SIG-M5 treated with dmso at 0.1 percent for 504 hours (cell line): Measurements from ENCODE around the gene CD86.
A peak's percentile ranks its signal among the peaks of the same experiment; 100 is the strongest.

Experiments
- DNase-seq: peaks from one replicate; lab custom pipeline; 2025; ENCODE audit not compliant: unreplicated experiment; lab: John Stamatoyannopoulos, UW

Gene CD86

DNA sequence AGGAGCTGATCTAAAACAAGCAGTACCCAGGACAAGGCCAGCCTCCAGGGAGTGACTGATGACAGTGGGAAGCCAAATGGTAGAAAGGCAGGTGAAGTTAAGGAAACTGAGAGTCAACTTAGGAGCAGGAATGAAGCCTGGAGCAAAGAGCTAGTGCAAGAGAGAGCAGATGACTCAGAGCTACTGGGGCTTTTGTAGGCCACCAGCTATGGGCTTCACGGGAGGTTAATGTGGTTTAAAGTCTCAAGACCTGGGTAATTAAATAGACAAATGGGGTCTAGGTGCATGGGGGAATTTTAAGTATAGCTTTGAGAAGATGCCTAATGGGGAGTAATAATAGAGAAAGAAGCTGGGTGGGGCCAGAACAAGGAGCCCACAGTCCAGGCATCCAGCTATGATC lies 3.1 kb downstream of the CD86 start:
- no peak for DNase-seq

DNA sequence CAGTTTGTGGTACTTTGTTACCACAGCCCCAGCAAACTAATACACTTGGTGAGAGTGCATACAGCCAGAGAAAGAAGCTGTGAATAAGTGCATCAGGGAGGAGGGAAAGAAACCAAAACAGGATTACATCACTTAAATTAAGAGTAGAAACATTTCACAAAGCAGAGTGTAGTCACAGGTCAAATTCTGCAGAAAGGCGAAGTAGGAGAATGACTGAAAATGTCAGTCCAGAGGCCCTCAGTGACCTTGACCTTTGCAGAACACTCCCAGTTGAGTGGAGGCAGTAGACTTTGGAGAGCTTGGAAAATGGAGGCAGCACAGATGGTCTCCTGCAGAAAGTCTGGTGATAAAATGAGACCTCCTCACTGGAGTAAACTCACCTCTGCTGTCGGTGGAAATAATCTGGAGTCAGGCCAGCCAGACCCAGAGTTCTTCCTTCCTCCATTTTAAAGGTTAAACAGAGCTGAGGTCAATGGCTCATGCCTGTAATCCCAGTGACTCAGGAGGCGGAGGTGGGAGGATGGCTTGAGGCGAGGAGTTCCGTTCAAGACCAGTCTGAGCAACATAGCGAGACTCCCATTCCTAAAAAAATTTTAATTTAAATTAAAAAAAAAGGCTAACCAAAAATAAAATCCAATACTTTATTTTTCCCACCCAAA lies 5.0 kb downstream of the CD86 start:
- DNase-seq: no peak

DNA sequence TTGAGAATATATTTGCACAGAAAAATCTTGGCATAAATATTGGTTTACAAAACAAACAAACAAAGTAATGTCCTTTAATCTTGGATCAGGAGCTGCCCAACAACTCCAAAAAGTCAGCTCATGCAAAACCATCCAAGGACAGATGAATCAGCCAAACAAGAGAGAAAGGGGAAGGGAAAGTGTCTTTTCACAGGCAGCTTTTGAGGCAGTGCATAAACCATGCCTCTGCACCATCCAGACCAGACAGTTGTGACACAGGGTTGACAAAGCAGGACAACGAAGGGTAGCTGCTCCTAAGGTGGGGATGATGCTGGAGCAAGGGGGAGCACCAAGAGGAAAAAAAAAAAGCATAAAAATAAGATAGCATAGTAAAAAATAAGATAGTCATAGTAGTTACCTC lies 8.7 kb downstream of the CD86 start:
- peak; percentile 91 for DNase-seq

DNA sequence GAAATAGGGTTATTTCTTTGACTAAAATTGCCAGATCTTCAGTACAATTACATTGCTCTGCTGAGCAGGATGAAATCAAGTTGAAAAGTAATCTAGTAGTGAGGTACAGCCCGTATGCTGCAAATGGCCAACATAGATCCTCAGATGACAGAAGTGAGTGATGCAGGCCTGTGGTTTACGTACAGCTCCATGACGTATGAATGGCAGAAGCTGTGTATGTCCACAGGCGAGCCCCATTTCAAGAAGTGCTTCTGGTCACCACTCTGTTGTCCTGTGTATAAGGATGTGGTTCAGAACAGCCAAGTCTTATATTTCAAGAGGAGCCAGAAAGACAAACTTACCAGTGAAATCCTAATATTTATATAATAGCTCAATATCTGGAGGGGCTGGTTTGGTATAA lies 9.2 kb downstream of the CD86 start:
- no peak for DNase-seq

DNA sequence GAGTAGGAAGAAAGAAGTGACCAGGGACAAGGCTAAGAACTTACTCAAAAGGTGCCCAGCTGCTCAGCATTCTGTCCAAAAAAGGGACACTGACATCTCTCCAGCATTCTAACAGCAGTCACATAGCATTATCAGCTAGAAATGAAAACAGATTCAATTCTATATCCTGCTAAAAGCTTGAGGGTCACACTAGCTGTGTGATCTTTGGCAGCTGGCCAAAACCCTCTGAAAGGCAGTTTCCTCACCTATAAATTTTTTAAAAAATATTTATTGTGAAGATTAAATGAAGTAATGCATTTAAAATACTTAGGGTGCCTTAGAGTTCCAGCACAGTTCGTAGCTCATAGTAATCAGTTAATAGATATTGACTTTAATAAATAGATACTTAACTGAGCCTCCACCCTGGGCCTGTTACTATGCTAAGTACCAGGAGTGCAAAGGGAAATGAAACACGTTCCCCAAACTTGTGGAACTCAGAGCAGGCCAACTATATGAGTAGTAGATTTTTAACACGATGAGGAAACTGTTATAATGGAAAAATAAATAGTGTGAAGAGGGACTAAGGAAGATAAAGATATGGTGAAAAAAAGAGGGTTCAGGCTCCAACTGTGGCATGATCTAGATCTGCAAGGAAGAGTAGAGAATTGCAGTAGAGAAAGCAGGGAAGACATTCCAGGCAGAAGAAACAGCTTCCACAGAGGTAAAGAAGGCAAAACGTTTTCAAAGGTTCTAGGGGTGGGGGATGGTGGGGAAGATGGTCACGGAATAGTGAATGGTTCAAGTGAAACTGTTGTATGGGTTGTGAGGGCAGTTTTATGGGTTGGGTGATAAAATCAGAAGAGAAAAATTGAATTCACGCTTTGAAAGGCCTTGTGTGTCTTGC lies 11.4 kb downstream of the CD86 start:
- peak; percentile 69 for DNase-seq

DNA sequence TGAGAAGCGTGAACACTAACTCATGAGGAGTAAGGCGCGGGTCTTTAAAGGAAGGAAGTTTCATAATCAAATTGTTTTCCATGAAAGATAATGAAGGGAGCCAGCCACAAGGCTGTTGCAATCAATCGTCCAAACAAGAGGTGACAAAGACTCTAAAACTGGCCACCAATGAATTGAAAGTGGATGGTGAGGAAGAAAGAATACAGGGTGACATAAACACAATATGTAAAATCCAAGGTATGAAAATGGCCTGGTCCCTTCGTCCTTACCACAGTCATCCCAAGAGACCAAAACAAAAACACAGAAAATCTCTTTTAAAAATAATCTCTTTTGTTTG lies 12.0 kb downstream of the CD86 start:
- peak; percentile 97 for DNase-seq

DNA sequence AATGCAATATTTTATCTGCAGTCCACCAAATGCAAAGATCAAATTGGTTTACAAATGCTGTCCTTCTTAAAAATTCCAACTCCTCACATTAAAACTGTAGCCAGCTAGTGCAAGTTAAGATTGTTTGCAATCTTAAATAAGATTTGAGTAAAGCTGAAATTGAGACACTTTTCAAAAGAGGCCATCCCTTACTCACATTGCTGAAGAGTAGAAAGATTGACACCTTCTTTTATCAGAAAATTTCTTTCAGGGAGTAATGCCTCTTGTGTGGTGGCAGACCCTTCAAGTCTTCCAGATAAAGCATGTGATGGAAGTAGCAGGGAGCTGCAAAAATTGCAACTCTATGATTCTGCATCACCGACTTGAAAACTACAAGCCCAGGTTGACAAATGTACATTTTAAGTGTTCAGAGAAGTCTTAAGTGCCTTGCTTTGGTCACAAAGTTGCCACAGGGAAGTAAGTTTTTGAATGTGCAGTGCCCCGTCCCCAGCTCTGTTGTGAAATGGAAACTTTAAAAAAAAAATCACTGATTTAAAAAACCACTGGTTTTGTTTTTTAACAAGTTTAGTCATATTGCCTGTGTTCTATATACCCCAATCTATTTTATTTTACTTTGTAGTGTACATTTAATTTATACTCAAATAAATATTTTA lies 12.6 kb downstream of the CD86 start:
- DNase-seq: peak; percentile 81

DNA sequence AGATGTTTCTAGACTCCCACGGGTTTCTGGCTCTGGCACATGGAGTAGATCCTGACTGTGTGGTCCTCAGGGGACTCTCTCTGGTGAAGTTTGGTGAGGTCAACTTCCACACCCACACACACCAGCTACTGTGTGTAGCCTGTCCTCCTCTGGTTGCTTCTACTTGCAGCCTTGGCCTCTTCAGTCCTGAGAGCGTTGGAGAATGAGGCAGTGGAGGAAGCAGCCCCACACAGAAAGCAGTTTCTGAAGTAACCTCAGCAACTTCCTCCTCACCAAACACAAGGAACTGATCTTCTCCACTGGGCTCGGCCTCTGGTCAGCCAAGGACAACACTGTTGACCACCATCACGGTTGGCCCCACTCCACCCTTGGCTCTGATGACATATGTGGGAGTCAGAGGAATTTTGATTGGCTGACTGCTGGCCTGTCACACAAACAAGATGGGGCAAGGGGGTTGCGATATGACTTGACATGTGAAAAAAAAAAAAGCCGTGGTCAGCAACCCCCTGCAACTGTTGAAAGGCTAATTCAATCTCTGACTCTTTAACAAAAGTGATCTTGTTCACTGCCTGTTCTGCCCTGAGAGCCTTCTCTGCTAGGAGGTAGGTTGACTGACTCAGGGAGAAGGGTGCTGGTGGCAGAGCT lies 19.6 kb downstream of the CD86 start:
- DNase-seq: peak; percentile 69

DNA sequence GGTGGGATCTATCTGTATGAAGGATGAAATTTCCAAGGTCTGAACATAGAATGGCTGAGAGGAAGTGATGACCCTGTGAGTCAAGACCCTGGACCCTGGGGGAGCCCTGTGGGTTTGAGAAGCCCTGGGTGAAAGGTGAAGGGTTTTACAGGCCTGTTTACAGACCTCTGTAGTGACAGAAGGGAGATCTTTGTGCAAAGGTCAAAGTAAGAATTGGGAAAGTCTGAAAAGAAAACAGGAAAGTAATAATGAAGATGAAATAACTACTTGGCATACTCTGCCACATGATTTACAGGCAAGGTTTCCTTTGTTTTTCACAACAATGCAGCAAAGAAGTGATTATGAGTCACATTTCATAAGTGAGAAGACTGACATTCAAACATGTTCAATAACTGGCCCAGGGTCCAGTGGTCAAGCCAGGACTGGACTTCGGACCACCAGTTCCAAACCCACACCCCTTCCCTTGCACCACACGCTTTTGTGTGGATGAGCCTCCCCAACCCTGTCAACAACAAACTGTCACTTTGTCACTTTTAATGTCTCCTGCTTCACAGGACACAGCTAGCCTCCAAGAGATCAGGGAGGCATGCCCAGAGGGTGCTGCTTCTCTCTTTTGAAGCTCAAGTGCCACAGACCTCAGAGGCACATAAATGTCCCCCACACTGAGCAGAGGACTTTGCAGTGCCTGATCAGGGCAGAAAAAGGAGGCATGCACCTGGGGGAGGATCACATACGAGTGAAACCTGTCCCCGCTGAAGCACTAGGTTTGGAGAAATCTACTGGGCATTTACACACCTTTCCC lies 21.5 kb downstream of the CD86 start:
- no peak for DNase-seq

DNA sequence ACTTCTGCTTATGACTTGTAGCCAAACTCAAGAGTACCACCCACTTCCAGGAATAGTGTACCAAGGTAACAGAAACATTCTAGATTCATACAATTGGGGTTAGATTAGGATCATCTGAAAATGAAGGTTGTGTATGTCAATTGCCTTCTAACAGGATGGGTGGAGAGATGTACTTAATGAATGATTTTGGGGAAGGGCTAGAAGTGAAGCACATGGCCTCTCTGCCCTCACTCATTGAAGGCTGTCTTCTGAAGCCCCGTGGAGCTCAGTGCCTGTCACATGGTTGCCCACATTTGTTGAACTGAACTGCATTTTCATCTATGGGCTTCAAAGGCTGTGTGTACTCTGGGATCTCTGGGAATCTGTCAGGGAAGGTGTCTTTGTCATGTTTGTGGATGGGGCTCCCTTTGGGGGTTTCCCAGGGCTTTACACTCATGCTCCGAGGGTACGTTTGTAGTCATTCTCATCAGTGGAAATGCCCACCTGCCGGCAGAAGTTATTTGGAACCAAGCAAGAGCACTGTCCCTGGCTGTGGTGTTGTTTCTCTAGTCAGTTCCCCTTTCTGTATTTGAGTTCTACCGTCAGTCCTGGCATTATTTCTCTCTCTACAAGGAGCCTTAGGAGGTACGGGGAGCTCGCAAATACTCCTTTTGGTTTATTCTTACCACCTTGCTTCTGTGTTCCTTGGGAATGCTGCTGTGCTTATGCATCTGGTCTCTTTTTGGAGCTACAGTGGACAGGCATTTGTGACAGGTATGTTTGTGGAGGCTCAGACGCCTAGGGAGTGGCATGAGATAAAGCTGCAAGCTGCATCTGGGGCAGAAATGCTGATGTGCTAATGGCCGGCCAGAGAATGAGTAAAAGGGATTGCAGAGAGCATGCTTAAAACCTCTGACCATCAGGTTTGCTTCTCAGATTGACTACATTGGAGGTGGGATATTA lies 22.4 kb downstream of the CD86 start:
- peak; percentile 57 for DNase-seq

DNA sequence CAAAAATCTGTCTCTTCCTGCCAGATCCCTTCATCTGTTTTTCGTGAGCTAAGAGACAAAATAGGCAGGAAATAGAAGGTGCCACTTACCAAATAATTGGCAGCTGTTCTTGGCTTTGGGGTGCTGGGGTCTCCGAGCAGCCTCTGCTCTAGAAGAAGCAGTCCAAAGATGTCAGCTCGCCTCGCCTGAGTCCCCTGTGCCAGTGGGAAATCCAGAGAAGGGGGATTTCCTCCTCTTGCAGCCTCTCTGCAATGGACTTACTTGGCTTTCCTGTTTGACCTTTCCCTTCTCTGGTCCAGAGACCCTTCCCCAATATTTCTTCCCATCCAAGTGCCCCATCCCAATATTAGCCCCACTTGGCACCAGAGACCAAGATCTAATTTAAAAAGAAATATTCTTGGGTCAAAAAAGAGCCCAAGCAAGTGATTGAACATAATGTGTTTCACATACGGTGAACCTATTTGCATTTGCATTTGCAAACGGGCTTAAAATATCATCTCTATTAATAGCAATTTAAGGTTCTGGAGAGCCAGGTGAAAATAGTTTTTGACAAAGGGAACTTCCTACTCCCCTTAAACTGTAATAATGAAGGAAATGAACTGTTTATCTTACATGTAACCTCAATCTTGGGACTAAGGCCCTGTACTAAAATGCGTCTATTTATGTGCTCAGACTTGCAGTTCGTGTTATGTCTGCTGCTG lies 23.2 kb downstream of the CD86 start:
- DNase-seq: no peak

DNA sequence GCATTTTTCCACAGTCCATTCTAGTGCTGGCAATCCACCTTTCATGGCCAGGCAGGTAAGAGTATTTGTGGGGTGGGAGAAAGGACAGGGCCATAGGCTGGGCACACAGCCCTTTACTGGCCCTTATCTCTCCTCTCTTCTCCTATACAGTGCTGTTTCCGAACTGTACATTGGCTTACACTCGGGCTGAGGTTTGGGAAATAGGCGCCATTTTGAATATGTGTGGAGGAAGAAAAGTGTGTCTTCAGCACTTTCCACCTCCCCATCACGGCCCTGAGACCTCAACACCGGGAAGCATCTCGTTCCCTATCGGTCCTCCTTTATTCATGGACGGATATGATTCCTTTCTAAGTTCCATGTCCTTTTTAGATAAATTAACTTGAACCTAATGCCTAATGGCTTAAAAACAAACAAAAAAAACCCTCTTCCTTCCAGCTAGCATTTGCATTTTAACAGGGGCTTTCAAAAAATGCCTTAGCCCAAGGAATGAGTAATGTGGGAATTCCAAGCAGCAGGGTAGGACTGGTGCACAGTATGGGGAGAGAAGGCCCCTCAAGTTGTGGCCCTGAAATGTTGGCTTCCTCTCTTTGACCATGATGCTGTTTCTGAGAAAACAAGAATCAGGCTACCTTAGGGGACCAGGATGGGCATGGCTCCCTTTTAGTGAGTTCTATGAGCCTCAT lies 24.5 kb downstream of the CD86 start:
- no peak for DNase-seq

DNA sequence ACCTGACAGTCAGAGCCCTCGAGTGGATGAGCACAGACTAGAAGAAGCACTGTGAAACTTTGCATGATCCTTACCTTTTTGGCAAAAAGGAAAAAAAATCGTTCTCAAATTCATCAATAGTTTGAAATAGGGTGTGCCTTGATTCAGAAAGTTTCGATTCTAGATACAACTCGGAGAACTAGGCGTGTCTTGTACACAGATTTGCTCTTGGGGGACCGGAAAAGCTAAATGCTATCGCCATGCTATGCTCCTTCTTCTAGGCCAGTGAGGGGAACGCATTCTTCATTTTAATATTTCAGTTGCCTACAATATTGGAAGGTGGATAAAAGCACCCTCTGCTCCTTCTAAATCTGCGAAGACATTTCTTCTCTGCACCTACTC lies 25.0 kb downstream of the CD86 start:
- no peak for DNase-seq

DNA sequence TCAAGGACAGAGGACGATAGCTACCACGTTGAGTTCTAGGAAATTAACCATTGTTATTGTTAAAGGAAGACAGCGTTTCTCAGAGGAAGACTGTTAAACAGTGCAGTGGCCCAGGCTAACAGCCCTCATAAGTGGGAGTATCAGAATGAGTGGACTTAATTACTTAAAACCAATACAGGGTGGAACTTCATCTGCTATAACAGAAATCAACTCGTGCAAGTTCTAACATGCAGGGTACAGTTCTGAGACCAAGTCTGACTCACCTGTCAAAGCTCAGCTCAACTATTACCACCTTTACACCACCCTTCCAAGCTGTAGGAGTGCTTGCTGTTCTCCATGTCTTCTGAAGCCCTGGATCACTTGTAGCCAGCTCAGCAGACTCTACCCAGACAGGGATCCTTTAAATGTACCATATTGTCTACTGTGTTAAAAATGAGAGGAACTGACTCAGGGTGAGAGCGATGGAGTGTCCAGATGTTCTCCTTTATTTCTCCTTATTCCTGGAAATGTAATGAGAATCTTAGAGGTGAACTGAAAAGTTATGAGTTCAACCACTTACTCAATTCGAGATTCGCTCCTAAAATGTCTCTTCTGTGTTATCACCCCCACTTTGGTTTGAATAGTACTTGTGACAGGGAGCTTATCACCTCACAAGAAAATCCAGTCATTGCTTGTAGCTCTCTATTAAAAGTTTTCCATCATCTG lies 26.5 kb downstream of the CD86 start:
- DNase-seq: no peak

DNA sequence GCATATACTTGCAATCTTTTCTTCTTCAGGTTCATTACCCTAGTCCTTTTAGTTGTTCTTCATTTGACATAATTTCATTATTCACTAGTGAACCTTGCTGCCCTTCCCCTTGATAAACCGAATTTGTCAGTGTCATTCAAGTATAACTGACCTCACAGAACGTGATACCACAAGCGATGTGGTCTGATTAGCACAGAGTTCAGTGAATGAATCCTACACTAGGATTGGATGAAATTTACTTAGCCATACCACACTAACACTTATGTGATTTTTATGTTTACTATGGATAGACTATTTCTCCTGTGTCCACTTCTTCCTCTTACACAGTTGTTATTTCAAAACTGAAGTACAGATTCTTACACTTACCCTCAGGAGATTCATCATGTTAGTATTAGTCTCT lies 27.2 kb downstream of the CD86 start:
- DNase-seq: no peak

DNA sequence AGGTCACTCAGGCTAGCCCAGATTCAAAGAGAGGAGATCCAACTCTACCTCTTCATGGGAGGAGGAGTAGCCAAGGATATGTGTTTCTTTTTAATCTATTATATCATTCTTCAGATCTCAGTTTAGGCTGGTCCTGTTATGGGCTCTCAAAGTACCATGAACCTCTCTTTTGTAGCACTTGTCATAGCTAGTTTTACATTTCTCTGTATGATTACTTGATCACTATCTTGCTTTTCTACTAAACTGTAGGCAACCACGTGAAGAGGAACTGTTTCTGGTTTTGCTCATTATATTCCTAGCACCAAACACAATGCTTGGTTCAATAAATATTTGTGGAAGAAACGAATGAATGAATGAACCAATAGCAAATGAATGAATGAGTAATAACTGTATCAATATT lies 29.6 kb downstream of the CD86 start:
- no peak for DNase-seq

DNA sequence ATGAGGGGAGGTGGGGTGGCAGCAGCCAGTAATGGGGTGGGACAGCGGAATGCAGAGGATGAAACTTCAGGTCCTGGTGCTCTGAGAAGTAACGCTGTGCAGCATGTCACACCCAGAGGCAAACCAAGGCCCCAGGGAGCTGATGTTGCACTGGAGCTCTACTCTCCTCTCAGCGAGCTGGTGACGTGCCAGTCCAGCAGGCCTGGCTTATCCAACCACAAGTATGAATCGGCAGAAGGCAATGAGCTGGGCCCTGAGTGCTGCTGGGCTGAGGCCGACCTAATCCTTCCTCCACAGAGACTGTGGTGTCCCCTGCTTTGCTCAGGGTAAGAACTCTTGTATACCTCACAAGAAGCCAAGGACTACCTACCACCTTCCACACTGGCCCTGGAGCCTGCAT lies 30.5 kb downstream of the CD86 start:
- peak; percentile 13 for DNase-seq

DNA sequence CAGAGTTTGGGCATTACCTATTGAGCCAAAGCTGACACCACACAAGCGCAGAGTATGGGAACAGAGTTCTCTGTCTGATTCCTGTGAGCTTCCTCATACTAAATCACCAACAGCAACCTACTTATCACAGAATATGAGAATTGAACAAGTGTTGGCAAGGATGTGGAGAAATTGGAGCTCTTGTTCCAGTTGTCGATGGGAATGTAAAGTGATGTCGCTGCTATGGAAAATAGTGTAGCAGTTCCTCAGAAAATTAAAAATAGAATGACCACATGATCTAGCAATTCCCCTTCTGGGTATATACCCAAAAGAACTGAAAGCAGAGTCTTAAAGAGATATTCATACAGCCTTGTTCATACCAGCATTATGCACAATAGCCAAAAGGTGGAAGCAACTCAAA lies 33.4 kb downstream of the CD86 start:
- DNase-seq: no peak
